HTERT RPE-1 (cell line): ENCODE results near the gene PYGB.
"Not testable (repeated sequence)": the region's sequence is repeated elsewhere in the genome, so short reads cannot be mapped to it uniquely, and the experiment has no call there.

ENCODE experiments used
- in situ Hi-C: fragments of 300-500 bp; cut with MboI; formaldehyde crosslinking; loops from 4 replicates; pipeline ENCODE4 v1.14.3; 2020; ENCODE audit warnings: low sequenced_read_pairs

Gene PYGB

GRCh38 chr20:25247518-25247955 is 348 bp upstream of the PYGB start:
- in situ Hi-C loops: no loop called here

GRCh38 chr20:25248786-25249172 is 894 bp downstream of the PYGB start:
- in situ Hi-C loops: no loop called here

- in situ Hi-C loops: no loop called here
Measured at GRCh38 chr20:25249198-25249931, 1.5 kb downstream of the PYGB start.

GRCh38 chr20:25250508-25250907 is 2.6 kb downstream of the PYGB start:
- in situ Hi-C loops: no loop called here

GRCh38 chr20:25251019-25251418 is 3.1 kb downstream of the PYGB start:
- in situ Hi-C loops: no loop called here

- in situ Hi-C loops: no loop called here
Measured at GRCh38 chr20:25251558-25251957, 3.7 kb downstream of the PYGB start.

- in situ Hi-C loops: no loop called here
Measured at GRCh38 chr20:25252230-25252651, 4.4 kb downstream of the PYGB start.

- in situ Hi-C loops: no loop called here
Measured at GRCh38 chr20:25252686-25253421, 5.0 kb downstream of the PYGB start.

- in situ Hi-C loops: no loop called here
Measured at GRCh38 chr20:25253606-25254275, 5.9 kb downstream of the PYGB start.

- in situ Hi-C loops: no loop called here
Measured at GRCh38 chr20:25254571-25254970, 6.7 kb downstream of the PYGB start.

GRCh38 chr20:25254986-25255680 is 7.2 kb downstream of the PYGB start:
- in situ Hi-C loops: no loop called here

- in situ Hi-C loops: no loop called here
Measured at GRCh38 chr20:25256226-25256859, 8.5 kb downstream of the PYGB start.

GRCh38 chr20:25257130-25257529 is 9.2 kb downstream of the PYGB start:
- in situ Hi-C loops: no loop called here

- in situ Hi-C loops: no loop called here
Measured at GRCh38 chr20:25257756-25258475, 10.0 kb downstream of the PYGB start.

- in situ Hi-C loops: no loop called here
Measured at GRCh38 chr20:25258476-25258805, 10.6 kb downstream of the PYGB start.

GRCh38 chr20:25258828-25259227 is 10.9 kb downstream of the PYGB start:
- in situ Hi-C loops: no loop called here

- in situ Hi-C loops: no loop called here
Measured at GRCh38 chr20:25259358-25259757, 11.5 kb downstream of the PYGB start.

GRCh38 chr20:25259788-25260254 is 11.9 kb downstream of the PYGB start:
- in situ Hi-C loops: no loop called here

- in situ Hi-C loops: not testable (repeated sequence)
Measured at GRCh38 chr20:25260770-25261437, 13.0 kb downstream of the PYGB start.
